Activated CD4-positive, CD25-positive, alpha-beta regulatory T cell treated with anti-CD3 and anti-CD28 coated beads, Interleukin-2, amount 50 U/mL, for 24 hours (primary cell): ENCODE data around the gene LRGUK.
"Not testable (repeated sequence)": the region's sequence is repeated elsewhere in the genome, so short reads cannot be mapped to it uniquely, and the experiment has no call there.

ENCODE experiments used
- ATAC-seq, 2 donors: fragments of 150-1000 bp; cut with Tn5 transposase; one replicate each; pipeline ENCODE4 v1.10.0; 2021; ENCODE audit warnings: mild to moderate bottlenecking in 1 of 2, moderate library complexity in 1 of 2

LRGUK gene

GRCh38 chr7:134254311-134254710, 127.2 kb downstream of the LRGUK start:
- no peak for ATAC-seq

- no peak for ATAC-seq
Measured at GRCh38 chr7:134255814-134256213, 128.7 kb downstream of the LRGUK start.

GRCh38 chr7:134262322-134262721, 135.2 kb downstream of the LRGUK start:
- no peak for ATAC-seq

DNA sequence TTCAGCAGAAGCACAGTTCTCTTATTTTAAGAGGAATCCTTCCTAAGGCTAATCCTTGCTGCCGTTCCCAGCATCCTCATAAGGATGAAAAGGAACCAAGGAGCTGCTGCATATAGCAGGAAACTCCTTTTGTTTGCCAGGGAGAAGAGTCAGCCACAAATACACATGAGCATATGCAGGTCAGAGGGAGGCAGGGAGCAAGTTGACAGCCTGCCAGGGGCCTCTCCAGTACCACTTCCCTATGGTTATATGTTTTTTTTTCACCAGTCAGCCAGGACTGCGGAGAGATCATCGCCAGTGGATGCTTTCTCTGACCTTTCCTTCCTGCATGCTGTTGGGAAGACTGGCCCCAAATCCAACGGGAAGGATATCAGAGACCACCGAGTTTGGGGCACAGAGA, 149.8 kb downstream of the LRGUK start:
- no peak for ATAC-seq

- no peak for ATAC-seq
Measured at GRCh38 chr7:134278502-134279153, 151.5 kb downstream of the LRGUK start.

DNA sequence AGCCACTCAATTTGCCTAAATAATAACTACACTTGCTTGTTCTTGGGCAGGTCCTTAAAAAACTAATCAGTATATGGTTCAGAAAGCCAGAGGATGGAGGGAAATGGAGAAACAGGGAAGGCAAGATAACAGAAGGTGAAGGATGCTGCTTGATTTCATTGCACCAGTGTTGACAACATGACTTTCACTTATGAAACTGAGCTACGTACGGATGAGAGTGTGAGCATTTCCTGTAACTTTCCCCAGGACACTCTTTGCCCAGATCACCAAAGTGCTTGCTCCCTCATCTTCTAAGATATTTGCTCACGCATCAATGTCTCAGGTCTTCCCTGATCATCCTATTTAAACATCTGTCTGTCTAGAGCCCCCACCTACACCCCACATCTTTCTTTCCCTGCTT, 152.2 kb downstream of the LRGUK start:
- no peak for ATAC-seq

- no peak for ATAC-seq
Measured at GRCh38 chr7:134279898-134280297, 152.8 kb downstream of the LRGUK start.

GRCh38 chr7:134280508-134280907, 153.4 kb downstream of the LRGUK start:
- no peak for ATAC-seq

GRCh38 chr7:134284011-134284410, 156.9 kb downstream of the LRGUK start:
- ATAC-seq: no peak

DNA sequence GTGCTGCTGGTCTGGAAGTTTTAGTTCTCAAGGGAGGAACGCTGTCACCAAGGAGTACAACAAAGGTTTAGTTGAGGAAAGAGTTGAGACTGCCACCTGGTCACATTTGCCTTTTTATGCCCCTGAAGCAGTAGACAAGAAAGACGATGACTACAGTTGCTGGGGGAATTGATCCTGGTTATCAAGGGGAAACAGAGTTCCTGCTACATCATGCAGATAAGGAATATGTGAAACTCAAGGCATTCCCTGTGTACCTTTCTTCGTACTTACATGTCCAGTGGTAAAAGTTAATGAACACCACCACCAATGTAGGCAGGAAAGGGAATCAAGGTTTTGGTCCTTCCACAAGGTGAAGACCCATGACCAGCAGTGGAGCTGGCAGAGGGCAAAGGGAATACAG, 157.8 kb downstream of the LRGUK start:
- ATAC-seq: no peak

GRCh38 chr7:134287916-134288659, 160.9 kb downstream of the LRGUK start:
- ATAC-seq: no peak

DNA sequence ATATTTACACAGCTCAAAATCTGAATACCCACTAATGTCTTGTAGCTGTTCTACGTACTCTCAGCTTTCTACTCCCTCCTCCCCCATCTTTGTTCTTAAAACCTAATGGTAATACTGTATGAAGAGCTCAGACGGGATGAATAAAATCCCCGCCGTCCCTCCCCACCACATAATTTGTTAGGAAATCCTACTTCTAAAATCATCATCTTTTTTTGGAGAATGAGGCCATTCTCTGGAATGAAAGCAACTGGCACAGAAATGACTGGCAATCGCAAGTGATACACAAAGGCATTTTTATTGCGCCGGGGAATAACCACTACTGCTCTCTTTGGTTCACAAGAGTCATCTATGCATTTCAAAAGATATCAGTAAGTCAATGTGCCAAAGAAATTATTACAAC, 162.3 kb downstream of the LRGUK start:
- ATAC-seq: no peak

DNA sequence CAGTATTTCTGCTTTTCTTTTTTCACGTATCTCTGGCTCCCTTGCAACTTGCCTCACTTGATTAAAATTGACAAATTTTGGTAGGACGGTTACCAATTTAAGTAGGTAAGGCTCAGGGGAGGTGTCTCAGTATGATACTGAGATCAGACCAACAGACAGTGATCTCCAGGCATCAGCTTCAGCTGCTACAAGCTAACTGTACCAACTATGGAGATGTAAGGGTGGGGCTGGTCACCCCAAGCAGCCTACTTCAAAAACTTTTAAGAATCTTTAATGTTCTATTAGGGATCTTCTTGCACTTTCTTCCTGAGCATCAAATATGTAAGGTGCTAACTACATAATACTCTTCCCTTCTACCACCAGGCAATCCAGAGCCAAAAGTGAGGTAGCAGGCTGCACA, 162.7 kb downstream of the LRGUK start:
- no peak for ATAC-seq

DNA sequence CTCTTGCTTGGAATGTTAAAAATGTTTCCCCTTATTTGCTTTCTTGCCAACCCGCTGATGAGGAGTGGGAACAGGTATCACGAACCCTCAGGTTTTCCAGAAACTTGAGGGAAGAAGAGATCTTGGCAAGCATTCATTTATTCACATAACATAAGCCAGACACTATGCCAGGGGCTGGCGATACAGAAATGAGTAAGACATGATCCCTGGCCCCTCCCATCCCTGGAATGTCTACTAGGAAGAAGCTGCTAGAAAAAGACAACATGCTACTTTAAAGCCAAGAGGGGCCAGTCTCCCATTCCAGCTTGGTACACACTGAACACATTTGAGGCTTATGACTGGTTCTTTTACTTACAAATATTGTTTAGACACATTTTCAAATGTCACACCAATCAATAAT, 163.1 kb downstream of the LRGUK start:
- no peak for ATAC-seq

- no peak for ATAC-seq
Measured at GRCh38 chr7:134293002-134293740, 166.0 kb downstream of the LRGUK start.

GRCh38 chr7:134295982-134296381, 168.8 kb downstream of the LRGUK start:
- ATAC-seq: not testable (repeated sequence)

- no peak for ATAC-seq
Measured at GRCh38 chr7:134297489-134297888, 170.3 kb downstream of the LRGUK start.

DNA sequence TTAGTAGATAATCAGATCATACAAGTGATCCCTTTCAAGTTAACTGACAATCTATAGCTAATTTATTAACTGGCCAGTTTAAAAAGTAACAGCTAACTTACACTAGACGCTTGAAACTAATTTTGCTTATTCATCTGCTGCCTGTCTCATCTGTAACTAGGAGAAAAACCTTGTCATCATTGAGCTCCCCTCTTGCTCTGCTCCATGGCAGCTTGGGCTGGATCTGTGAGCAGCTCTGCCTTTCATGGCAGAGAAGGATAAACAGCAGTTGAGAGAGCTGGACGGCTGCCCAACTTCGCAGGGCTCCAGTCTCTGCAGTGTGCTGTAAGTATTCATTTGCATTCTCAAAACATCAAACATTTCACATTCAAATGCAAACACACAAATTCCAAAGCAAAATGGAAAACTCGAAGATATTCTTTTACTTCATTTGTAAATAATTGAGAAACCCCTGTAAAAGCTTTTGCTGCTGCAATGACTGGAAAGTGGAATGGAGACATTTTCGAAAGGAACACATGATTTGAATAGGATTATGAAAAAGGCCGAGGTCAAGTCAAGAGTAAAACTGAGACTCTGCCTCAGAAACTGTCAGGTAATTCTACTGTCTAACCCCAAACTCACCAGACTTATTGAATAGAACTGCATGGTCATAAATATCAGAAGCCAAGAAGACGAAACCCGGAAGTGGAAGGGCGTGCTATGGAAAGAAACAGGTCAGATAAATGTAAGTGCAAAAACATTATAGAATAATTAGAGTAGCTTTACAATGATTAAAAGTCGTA, 172.0 kb downstream of the LRGUK start:
- no peak for ATAC-seq

- ATAC-seq: no peak
Measured at GRCh38 chr7:134300988-134301387, 173.8 kb downstream of the LRGUK start.

- ATAC-seq: no peak
Measured at GRCh38 chr7:134301592-134301991, 174.5 kb downstream of the LRGUK start.

GRCh38 chr7:134302120-134302519, 175.0 kb downstream of the LRGUK start:
- no peak for ATAC-seq

DNA sequence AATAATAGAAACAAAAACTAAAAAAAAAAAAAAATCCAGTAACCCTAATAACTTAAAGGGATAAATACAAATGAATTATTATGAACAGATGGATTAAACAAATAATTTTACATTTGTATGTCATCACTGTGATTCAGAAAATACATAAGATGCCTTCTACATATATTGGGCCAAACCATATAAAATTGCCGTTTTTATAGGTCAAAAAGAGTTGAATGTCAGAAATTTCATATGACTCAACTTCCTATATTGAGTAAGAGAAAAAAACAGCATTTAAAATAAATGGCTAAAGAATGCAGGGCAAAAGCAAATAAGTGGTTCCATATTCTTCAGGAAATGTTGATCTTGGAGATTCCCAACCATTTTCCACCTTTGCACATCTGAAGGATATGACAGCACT, 180.2 kb downstream of the LRGUK start:
- no peak for ATAC-seq

- no peak for ATAC-seq
Measured at GRCh38 chr7:134308548-134308947, 181.4 kb downstream of the LRGUK start.
